Testis (tissue), 2 donors: Measurements from ENCODE around the gene TOM1L2.

Experiments used
- CTCF ChIP-seq, 3 experiments: fragments of 450-650 bp in 2 of 3; fragments of 200-600 bp in 1 of 3; sonication (generic) in 1 of 3; IDR thresholded peaks; one replicate each; pipeline ENCODE4 v1.5.1; 2016 to 2019; ENCODE audit warnings: antibody characterized with exemption in 3 of 3, mild to moderate bottlenecking in 2 of 3, moderate library complexity in 1 of 3
- POLR2A ChIP-seq: fragments of 450-650 bp; IDR thresholded peaks from one replicate; pipeline ENCODE4 v1.6.1; 2017; ENCODE audit warnings: antibody characterized with exemption, mild to moderate bottlenecking, moderate library complexity

- TF ChIP-seq CTCF (IDR thresholded peaks at IDR 0.05) (no peak), POLR2A (no peak)
Observed at GRCh38 chr17:18016426-18016825, 44.2 kb upstream of the TOM1L2 start.
